ENCODE measurements around the gene DCHS2.

The DCHS2 gene

DNA sequence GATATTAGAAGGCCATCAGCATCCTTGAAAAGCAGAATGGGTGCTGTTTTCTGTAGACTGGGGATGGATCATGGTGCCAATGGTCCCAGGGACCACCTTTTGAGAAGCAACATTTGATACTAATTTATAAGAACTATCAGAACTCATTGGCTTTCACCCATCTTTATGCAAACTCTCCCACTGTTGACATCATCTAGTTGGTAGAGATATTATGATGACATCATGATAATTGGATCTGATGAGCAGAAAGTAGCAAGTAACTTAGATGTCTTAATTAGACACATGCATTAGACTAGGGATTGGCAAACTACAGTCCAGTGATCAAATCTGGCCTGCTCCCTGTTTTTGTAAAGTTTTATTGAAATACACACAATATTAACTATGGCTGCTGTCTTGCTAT lies 181.0 kb downstream of the DCHS2 start:
- Mint-ChIP-seq H3K4me3 (no peak overlapping the region), H3K36me3 (no peaks in the 10 kb centered on the region), H3K4me1 (no peaks in the 10 kb centered on the region), H3K27ac (no peak overlapping the region), H3K9me3 (peaks cover 5% of the 10 kb centered on the region)
- DNase-seq (ENCODE audit: low spot score in 2 of 2) = no peak
- ATAC-seq = no peak

- ATAC-seq = no peak
- no peak overlapping the region for H3K27ac Mint-ChIP-seq
- no peaks in the 10 kb centered on the region for H3K36me3 Mint-ChIP-seq
- no peaks in the 10 kb centered on the region for H3K4me1 Mint-ChIP-seq
- no peak for DNase-seq (ENCODE audit: low spot score in 2 of 2)
- no peak overlapping the region for H3K4me3 Mint-ChIP-seq
- H3K9me3 Mint-ChIP-seq = peaks cover 5% of the 10 kb centered on the region
Measured at GRCh38 chr4:154308207-154308606, 183.4 kb downstream of the DCHS2 start.

DNA sequence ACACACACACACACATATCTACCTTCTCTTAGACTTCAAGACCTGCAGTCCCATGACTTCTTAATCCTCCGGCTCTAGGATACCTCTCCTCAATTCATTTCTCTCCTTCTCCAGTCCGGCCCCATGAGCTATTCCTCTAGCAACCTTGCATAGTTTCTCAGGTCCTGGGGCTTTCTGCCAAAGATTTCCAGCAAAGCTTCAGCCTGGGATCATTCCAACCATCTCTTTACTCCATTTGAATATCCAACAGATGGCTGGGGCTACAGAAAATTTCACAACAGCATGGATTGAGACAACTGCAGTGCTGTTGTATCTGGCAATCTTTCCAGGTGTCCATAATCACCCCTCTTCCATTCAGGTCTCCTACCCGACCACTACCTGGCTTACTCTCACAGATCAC lies 184.1 kb downstream of the DCHS2 start:
- Mint-ChIP-seq H3K27ac (no peak overlapping the region), H3K36me3 (no peaks in the 10 kb centered on the region), H3K4me1 (no peaks in the 10 kb centered on the region), H3K4me3 (no peak overlapping the region), H3K9me3 (peaks cover 5% of the 10 kb centered on the region)
- DNase-seq (ENCODE audit: low spot score in 2 of 2) (no peak), ATAC-seq (no peak)

DNA sequence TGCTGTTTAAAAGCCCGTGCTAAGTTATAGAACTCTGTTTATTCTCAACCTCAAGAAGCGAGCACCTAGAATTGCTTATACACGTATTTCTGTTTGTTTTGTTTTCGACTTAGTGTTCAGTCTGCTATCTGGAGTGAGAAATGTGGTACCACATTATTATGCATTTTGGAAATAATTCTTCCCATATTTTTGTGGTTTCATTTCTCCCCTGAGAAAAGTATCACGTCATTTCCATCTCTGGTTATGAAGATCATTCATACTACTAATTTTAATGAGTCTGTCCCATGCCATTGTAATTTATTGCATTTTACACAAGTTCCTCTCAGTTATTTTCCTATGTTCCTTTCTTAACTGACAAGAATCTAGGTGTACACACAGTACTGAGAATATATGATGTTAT lies 186.0 kb downstream of the DCHS2 start:
- no peak overlapping the region for H3K4me3 Mint-ChIP-seq
- H3K9me3 Mint-ChIP-seq = peaks cover 5% of the 10 kb centered on the region
- no peak for ATAC-seq
- H3K36me3 Mint-ChIP-seq = no peaks in the 10 kb centered on the region
- no peaks in the 10 kb centered on the region for H3K4me1 Mint-ChIP-seq
- H3K27ac Mint-ChIP-seq = no peak overlapping the region
- DNase-seq (ENCODE audit: low spot score in 2 of 2) = no peak

GRCh38 chr4:154304679-154305078 lies 186.9 kb downstream of the DCHS2 start:
- ATAC-seq (no peak), DNase-seq (ENCODE audit: low spot score in 2 of 2) (no peak)
- no peaks in the 10 kb centered on the region for H3K36me3 Mint-ChIP-seq
- no peaks in the 10 kb centered on the region for H3K4me1 Mint-ChIP-seq
- H3K4me3 Mint-ChIP-seq = no peak overlapping the region
- no peak overlapping the region for H3K27ac Mint-ChIP-seq
- peaks cover 5% of the 10 kb centered on the region for H3K9me3 Mint-ChIP-seq

DNA sequence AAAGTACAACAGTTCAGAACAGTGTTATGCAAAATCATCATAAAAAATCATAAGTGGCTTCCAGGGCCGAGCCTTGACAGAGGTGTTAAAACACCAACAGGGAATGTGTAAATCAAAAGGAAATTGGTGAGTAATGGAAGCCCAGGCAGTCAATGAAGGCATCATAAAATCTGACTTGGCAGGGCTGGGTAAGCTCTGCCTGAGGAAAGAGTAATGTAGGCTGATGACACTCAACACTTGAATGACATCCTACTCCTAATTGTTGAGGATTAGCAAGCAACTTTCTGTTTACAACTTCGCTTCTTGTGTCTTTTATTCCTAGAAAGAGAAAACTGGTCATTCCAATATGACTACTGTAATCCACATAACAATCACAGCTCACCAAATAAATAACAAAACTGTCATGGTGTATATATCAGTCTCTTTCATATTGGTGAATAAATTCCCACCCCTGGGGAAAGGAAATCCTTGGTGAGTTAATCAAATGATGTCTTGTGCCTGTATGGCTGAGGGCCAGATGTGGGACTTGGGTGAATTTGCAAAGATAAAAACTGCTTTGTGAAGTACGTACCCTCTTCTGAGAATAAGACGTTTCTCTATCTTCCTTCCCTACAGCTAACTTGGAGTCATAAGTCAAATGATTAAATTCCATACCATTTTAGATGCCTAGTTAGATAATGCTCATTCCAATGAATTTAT lies 196.8 kb downstream of the DCHS2 start:
- ATAC-seq (no peak), DNase-seq (ENCODE audit: low spot score in 2 of 2) (no peak)
- H3K9me3 Mint-ChIP-seq = no peaks in the 10 kb centered on the region
- no peak overlapping the region for H3K27ac Mint-ChIP-seq
- no peak overlapping the region for H3K4me3 Mint-ChIP-seq
- H3K36me3 Mint-ChIP-seq = no peaks in the 10 kb centered on the region
- no peaks in the 10 kb centered on the region for H3K4me1 Mint-ChIP-seq

- H3K9me3 Mint-ChIP-seq = no peaks in the 10 kb centered on the region
- H3K4me3 Mint-ChIP-seq = no peak overlapping the region
- no peaks in the 10 kb centered on the region for H3K36me3 Mint-ChIP-seq
- no peaks in the 10 kb centered on the region for H3K4me1 Mint-ChIP-seq
- no peak overlapping the region for H3K27ac Mint-ChIP-seq
- no peak for ATAC-seq
- no peak for DNase-seq (ENCODE audit: low spot score in 2 of 2)
Measured at GRCh38 chr4:154293427-154293826, 198.2 kb downstream of the DCHS2 start.

DNA sequence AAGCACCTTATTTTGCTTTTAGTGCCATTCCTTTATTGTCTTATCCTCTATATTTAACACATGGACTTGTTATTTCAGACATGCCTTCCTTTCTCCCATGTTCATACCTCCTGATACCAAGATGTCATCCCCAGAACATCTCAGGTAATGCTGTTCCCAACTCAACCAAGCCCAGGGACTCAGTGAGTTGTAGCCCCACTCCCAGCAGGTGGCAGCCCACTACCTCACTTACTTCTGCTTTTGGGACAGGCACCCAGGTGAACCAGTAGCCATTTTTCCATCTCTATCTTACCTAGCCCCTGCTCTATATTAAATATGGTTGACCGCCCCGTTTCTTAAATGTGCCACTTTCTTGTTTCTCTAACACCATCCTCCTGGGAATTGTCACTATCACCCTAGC lies 199.0 kb downstream of the DCHS2 start:
- Mint-ChIP-seq H3K27ac (no peak overlapping the region), H3K9me3 (no peaks in the 10 kb centered on the region), H3K4me3 (no peak overlapping the region), H3K4me1 (no peaks in the 10 kb centered on the region), H3K36me3 (no peaks in the 10 kb centered on the region)
- DNase-seq (ENCODE audit: low spot score in 2 of 2) (no peak), ATAC-seq (no peak)

DNA sequence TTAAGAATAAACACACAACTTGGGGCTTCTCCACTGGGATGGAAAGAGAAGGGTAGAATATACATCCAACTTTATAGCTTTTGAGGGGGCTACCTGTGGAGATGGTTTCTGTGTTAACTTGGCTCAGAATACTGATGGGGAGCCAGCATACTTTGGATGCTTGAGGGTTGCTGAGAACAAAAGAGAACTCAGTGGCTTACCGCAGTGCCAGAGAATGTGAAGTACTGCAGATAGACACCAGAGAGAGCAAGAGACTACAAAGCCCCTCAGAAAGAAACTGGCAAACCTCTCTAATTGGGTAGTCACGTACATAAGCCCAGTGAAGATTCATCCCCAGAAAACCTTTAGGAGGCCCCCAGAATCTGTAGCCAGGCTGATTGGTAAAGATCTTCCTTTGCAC lies 214.4 kb downstream of the DCHS2 start:
- Mint-ChIP-seq H3K36me3 (no peaks in the 10 kb centered on the region), H3K4me3 (no peak overlapping the region), H3K4me1 (no peaks in the 10 kb centered on the region), H3K9me3 (peaks cover 4% of the 10 kb centered on the region), H3K27ac (no peak overlapping the region)
- DNase-seq (ENCODE audit: low spot score in 2 of 2) (no peak), ATAC-seq (no peak)

- DNase-seq (ENCODE audit: low spot score in 2 of 2) (no peak), ATAC-seq (no peak)
- Mint-ChIP-seq H3K9me3 (peaks cover 4% of the 10 kb centered on the region), H3K4me3 (no peak overlapping the region), H3K36me3 (no peaks in the 10 kb centered on the region), H3K4me1 (no peaks in the 10 kb centered on the region), H3K27ac (no peak overlapping the region)
Measured at GRCh38 chr4:154276496-154276895, 215.1 kb downstream of the DCHS2 start.

DNA sequence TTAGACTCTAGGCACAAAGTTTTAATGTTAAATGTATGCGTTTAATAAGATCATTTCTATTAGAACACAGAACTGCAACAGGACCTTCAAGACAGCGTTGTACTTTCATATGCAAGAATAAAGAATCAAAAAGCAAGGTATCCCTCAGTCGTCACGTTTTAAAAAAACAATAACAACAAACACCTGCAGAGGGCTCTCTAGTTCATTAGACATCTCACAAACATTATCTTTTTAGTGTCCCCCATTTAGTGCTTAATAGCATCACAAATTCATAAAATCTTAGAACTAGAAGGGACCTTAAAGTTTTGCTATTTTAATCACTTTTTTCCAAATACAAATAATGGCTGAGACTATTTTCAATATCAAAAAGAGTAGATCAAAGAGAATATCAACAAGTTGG lies 236.6 kb downstream of the DCHS2 start:
- Mint-ChIP-seq H3K4me1 (no peaks in the 10 kb centered on the region), H3K4me3 (no peak overlapping the region), H3K27ac (no peak overlapping the region), H3K36me3 (no peaks in the 10 kb centered on the region), H3K9me3 (peaks cover 3% of the 10 kb centered on the region)
- DNase-seq (ENCODE audit: low spot score in 2 of 2) (no peak), ATAC-seq (no peak)

- Mint-ChIP-seq H3K4me1 (no peaks in the 10 kb centered on the region), H3K36me3 (no peaks in the 10 kb centered on the region), H3K27ac (no peak overlapping the region), H3K4me3 (no peak overlapping the region), H3K9me3 (no peaks in the 10 kb centered on the region)
- DNase-seq (ENCODE audit: low spot score in 2 of 2) (no peak), ATAC-seq (no peak)
Measured at GRCh38 chr4:154234576-154234975, 257.0 kb downstream of the DCHS2 start.

- H3K4me3 Mint-ChIP-seq = no peak overlapping the region
- ATAC-seq (no peak), DNase-seq (ENCODE audit: low spot score in 2 of 2) (no peak)
- no peaks in the 10 kb centered on the region for H3K4me1 Mint-ChIP-seq
- H3K36me3 Mint-ChIP-seq = no peaks in the 10 kb centered on the region
- H3K27ac Mint-ChIP-seq = no peak overlapping the region
- H3K9me3 Mint-ChIP-seq = peaks cover 3% of the 10 kb centered on the region
Measured at GRCh38 chr4:154231806-154232478, 259.7 kb downstream of the DCHS2 start.

- Mint-ChIP-seq H3K27ac (no peak overlapping the region), H3K9me3 (peaks cover 5% of the 10 kb centered on the region)
Measured at GRCh38 chr4:154230723-154231122, 260.9 kb downstream of the DCHS2 start.

DNA sequence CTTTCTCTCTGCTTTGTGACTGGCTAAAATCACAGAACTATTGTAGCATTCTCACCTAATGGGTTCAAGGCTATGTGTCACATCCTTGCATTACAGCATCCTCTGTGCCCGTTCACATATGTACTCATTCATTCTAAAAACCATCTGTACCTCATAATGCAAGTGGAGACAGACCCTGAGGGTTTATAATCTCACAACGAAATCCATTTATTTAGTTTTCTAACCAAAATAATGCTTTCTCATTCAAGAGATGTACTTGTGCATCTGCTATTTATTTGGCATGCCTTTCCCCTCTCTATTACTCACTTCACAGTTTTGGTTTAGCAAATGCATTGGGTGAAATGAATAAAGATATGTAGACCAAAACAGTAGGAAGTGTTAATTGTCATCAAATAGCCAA lies 261.5 kb downstream of the DCHS2 start:
- DNase-seq (ENCODE audit: low spot score in 2 of 2) (no peak), ATAC-seq (no peak)
- H3K4me3 Mint-ChIP-seq = no peak overlapping the region
- no peak overlapping the region for H3K27ac Mint-ChIP-seq
- H3K4me1 Mint-ChIP-seq = no peaks in the 10 kb centered on the region
- peaks cover 7% of the 10 kb centered on the region for H3K9me3 Mint-ChIP-seq
- H3K36me3 Mint-ChIP-seq = no peaks in the 10 kb centered on the region

More at GRCh38 chr4:154230723-154231122, 260.9 kb downstream of the DCHS2 start:
- Mint-ChIP-seq H3K4me1 (no peaks in the 10 kb centered on the region), H3K4me3 (no peak overlapping the region), H3K36me3 (no peaks in the 10 kb centered on the region)
- ATAC-seq (no peak), DNase-seq (ENCODE audit: low spot score in 2 of 2) (no peak)

- H3K4me3 Mint-ChIP-seq = no peak overlapping the region
- ATAC-seq = no peak
Measured at GRCh38 chr4:154222875-154223274, 268.7 kb downstream of the DCHS2 start.

More at GRCh38 chr4:154222875-154223274, 268.7 kb downstream of the DCHS2 start:
- no peak overlapping the region for H3K27ac Mint-ChIP-seq
- H3K4me1 Mint-ChIP-seq = no peaks in the 10 kb centered on the region
- no peaks in the 10 kb centered on the region for H3K36me3 Mint-ChIP-seq
- no peak for DNase-seq (ENCODE audit: low spot score in 2 of 2)
- peaks cover 20% of the 10 kb centered on the region for H3K9me3 Mint-ChIP-seq
